Nephron (organoid): Measurements from ENCODE around the gene IRAK1.

Experiments
- H3K27ac Mint-ChIP-seq, 3 experiments: 2 replicates each; pipeline ENCODE4 v1.8.0; 2020; ENCODE audit warnings: mixed read lengths in 3 of 3, mild to moderate bottlenecking in 2 of 3, moderate library complexity in 1 of 3
- H3K27me3 Mint-ChIP-seq: 2 replicates; pipeline ENCODE4 v1.8.0; 2021; ENCODE audit warnings: low read depth, mild to moderate bottlenecking, moderate library complexity, mixed read lengths
- H3K36me3 Mint-ChIP-seq: 2 replicates; pipeline ENCODE4 v1.8.0; 2020; ENCODE audit warnings: low read depth, mixed read lengths
- H3K4me1 Mint-ChIP-seq: 2 replicates; pipeline ENCODE4 v1.8.0; 2020; ENCODE audit warnings: mixed read lengths
- H3K4me3 Mint-ChIP-seq, 3 experiments: 2 replicates each; pipeline ENCODE4 v1.8.0; 2020; ENCODE audit warnings: mild to moderate bottlenecking in 3 of 3, mixed read lengths in 3 of 3, moderate library complexity in 2 of 3
- H3K9me3 Mint-ChIP-seq: 2 replicates; pipeline ENCODE4 v1.8.0; 2020; ENCODE audit warnings: mixed read lengths
- TF ChIP-seq, protein P1 (sequence below), 3 experiments: fragments of 200-600 bp; sonication (generic); IDR thresholded peaks; one replicate each; pipeline ENCODE4 v1.5.0; 2021; ENCODE audit warnings: antibody characterized with exemption in 3 of 3; ENCODE audit not compliant: unreplicated experiment in 3 of 3

Gene IRAK1

DNA sequence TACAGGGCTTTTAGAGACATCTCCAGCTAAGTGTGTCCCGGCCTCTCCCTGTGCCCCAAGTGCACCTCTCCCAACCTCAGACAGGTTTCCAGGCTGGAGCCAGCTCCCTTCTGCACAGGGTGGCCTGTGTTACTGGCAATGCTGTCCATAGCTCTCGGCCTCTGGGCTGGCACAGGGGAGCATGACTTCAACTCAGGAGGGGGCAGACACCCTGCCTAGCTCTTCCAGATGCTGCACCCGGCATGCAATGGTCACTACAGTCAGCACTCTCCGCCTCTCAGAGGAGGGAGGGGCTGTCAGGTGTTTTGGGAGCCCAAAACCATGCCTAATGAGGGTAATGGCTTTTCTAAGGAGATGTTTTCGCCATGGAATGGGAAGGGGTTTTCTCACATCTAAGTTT is 2.4 kb upstream of the IRAK1 start:
- no peaks in the 10 kb centered on the region for H3K27me3 Mint-ChIP-seq
- H3K4me3 Mint-ChIP-seq = peak overlapping the region in 2 of 3 experiments; percentile 43 to 53
- peaks cover 19% of the 10 kb centered on the region for H3K4me1 Mint-ChIP-seq
- peaks cover 3% of the 10 kb centered on the region for H3K36me3 Mint-ChIP-seq
- peaks cover 8% of the 10 kb centered on the region for H3K9me3 Mint-ChIP-seq
- peak overlapping the region; percentile 33 to 79 (median 61) for H3K27ac Mint-ChIP-seq
- TF ChIP-seq, protein P1, sequence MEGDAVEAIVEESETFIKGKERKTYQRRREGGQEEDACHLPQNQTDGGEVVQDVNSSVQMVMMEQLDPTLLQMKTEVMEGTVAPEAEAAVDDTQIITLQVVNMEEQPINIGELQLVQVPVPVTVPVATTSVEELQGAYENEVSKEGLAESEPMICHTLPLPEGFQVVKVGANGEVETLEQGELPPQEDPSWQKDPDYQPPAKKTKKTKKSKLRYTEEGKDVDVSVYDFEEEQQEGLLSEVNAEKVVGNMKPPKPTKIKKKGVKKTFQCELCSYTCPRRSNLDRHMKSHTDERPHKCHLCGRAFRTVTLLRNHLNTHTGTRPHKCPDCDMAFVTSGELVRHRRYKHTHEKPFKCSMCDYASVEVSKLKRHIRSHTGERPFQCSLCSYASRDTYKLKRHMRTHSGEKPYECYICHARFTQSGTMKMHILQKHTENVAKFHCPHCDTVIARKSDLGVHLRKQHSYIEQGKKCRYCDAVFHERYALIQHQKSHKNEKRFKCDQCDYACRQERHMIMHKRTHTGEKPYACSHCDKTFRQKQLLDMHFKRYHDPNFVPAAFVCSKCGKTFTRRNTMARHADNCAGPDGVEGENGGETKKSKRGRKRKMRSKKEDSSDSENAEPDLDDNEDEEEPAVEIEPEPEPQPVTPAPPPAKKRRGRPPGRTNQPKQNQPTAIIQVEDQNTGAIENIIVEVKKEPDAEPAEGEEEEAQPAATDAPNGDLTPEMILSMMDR (IDR thresholded peaks at IDR 0.05; ENCODE audit: unreplicated experiment in 3 of 3) = no peak

DNA sequence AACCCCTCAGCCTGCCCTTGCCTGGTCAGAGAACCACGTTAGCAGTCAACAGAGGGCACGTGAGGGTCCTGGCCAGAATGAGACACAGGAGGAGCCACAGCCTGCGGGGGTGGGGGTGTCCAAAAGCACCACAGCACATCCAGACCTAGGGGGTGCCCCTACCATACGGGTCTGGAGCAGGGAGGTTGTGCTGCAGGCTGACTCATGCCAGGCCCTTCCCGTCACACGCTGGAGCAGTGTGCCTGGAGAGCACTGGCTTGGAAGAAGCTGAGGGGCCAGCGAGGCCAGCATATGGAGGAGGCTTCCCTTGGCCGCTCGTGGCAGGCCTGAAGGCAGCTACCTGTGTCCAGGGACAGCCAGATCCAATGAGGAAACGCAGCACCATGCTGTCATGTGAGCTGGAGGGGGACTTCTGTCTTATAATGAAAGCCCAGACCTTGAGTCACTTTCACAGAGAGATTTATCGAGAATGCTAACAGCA is 1.5 kb upstream of the IRAK1 start:
- peaks cover 3% of the 10 kb centered on the region for H3K36me3 Mint-ChIP-seq
- peaks cover 8% of the 10 kb centered on the region for H3K9me3 Mint-ChIP-seq
- H3K27me3 Mint-ChIP-seq = no peaks in the 10 kb centered on the region
- peak overlapping the region; percentile 68 to 72 (median 72) for H3K27ac Mint-ChIP-seq
- peaks cover 19% of the 10 kb centered on the region for H3K4me1 Mint-ChIP-seq
- no peak overlapping the region for H3K4me3 Mint-ChIP-seq
- TF ChIP-seq, protein P1 (IDR thresholded peaks at IDR 0.05; ENCODE audit: unreplicated experiment in 3 of 3) = no peak

DNA sequence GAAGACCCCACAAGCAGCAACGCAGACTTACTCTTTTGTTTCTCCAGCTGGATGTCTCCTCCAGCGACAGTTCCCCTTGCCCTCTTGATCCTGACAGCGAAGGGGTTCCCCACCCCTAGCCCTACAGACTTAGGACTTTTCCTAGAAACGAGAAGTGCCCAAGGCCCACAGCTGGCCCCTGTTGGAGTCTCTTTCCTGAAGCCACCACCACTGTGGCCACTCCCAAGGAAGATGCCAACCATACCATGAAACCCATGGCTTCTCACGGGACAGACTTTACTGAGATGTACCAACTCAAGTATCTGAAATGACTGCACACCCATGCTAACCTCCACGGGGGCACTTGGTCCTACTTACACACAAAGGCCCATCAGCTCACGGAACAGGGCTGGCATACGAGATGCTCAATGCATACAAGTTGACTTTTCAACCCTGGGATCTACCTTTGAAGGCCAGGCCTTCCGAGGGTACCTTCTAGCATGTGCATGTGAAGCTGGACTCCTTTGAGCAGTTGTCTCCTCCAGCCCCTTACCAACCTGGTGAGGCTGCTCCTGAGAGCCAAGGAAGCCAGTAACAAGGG is 924 bp upstream of the IRAK1 start:
- TF ChIP-seq, protein P1 (IDR thresholded peaks at IDR 0.05; ENCODE audit: unreplicated experiment in 3 of 3) = no peak
- Mint-ChIP-seq H3K4me1 (peaks cover 15% of the 10 kb centered on the region), H3K27ac (peak overlapping the region; percentile 66 to 91 (median 78)), H3K36me3 (peaks cover 5% of the 10 kb centered on the region), H3K9me3 (peaks cover 8% of the 10 kb centered on the region), H3K4me3 (peak overlapping the region; percentile 80 to 87 (median 87)), H3K27me3 (no peaks in the 10 kb centered on the region)

DNA sequence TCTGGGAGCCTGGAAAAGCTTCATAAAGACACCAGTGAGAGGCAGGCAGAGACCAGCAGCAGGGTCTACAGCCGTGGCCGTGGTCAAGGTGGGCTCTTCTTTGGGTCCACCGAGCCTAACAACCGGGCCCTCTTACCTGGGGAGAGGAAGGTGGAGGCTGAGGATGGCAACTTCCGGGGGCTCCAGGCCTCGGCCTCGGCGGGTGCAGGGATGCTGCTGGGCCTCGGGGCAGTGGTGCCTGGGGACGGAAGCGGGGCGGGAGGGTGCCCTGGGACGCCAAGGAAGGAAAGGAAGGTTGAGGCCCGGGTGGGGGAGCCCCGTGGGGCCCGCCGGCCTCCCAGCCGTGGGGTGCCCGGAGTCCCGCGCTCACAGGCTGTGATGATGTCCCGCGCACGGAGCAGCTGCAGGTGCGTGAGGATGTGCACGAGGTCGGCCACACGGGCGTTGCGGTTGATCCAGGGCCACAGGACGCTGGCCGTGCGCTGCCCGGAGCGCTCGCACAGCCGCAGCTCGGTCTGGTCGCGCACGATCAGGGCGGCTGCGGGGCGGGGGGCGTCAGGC is 561 bp downstream of the IRAK1 start:
- Mint-ChIP-seq H3K27ac (peak overlapping the region; percentile 82 to 94 (median 90)), H3K4me3 (peak overlapping the region; percentile 86 to 89 (median 89)), H3K9me3 (peaks cover 8% of the 10 kb centered on the region), H3K27me3 (no peaks in the 10 kb centered on the region), H3K36me3 (peaks cover 9% of the 10 kb centered on the region), H3K4me1 (peaks cover 12% of the 10 kb centered on the region)
- TF ChIP-seq, protein P1 (IDR thresholded peaks at IDR 0.05; ENCODE audit: unreplicated experiment in 3 of 3) = no peak

DNA sequence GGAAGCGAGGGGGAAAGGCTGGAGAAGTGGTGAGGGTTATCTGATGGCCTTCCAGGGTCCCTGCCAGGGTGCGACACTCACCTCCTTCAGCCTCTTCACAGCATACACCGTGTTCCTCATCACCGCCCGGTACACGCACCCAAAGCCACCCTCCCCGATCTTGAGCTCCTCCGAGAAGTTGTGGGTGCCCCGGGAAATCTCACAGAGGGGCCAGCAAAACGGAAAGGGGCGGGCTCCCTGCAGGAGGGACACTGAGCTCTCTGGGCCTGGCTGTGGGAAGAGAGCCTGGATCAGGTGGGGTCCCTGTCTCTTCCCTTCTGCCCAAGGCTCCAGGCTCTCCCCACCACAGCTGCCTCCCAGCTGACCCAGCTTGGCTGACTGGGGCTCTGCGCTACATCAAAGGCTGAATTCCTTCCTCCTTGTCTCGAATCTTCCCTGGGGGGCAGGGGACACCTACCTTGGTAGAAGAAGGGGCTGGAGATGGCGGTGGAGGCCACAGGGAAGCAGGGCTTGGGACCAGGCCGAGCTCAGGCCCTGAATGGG is 1.1 kb downstream of the IRAK1 start:
- Mint-ChIP-seq H3K27me3 (no peaks in the 10 kb centered on the region), H3K9me3 (peaks cover 8% of the 10 kb centered on the region), H3K36me3 (peaks cover 9% of the 10 kb centered on the region), H3K27ac (peak overlapping the region; percentile 82 to 94 (median 90)), H3K4me1 (peaks cover 12% of the 10 kb centered on the region), H3K4me3 (peak overlapping the region; percentile 86 to 89 (median 89))
- TF ChIP-seq, protein P1 (IDR thresholded peaks at IDR 0.05; ENCODE audit: unreplicated experiment in 3 of 3) = no peak
